Activated CD8-positive, alpha-beta memory T cell treated with anti-CD3 and anti-CD28 coated beads for 1 hour (primary cell): ENCODE results near the gene BCAT1.
"Not testable (repeated sequence)": the region's sequence is repeated elsewhere in the genome, so short reads cannot be mapped to it uniquely, and the experiment has no call there.

Source experiments
- DNase-seq, 2 donors: peaks; one replicate each; pipeline ENCODE4 v3.0.0-alpha.2; 2020; ENCODE audit warnings: low read depth in 1 of 2; ENCODE audit errors: extremely low read depth in 1 of 2

The BCAT1 gene

GRCh38 chr12:24901576-24902461 is 47.1 kb downstream of the BCAT1 start:
- DNase-seq = no peak

- DNase-seq = no peak
Observed at GRCh38 chr12:24900196-24900595, 48.7 kb downstream of the BCAT1 start.

- no peak for DNase-seq
Observed at GRCh38 chr12:24899503-24900075, 49.3 kb downstream of the BCAT1 start.

GRCh38 chr12:24898606-24899005 is 50.3 kb downstream of the BCAT1 start:
- no peak for DNase-seq

DNA sequence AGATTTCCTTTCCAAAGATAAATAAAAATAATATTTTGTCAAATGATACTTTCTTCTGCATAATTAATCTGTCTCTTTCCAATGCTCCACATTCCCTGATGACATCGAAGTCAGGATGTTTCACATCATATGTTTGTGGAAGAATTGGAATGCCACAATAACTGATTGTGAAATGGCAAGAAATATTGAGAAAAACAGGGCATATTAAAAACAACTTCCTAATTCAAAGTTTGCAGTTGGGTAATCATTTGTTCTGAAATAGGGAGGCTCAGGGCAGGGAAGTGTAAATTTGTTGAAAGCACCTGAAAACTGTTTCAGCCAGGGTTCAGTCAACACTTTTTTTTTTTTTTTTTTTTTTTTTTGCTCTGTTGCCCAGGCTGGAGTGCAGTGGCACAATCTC is 50.7 kb downstream of the BCAT1 start:
- no peak for DNase-seq

GRCh38 chr12:24896171-24896570 is 52.7 kb downstream of the BCAT1 start:
- DNase-seq = no peak

GRCh38 chr12:24895612-24896011 is 53.3 kb downstream of the BCAT1 start:
- DNase-seq = no peak

- no peak for DNase-seq
Observed at GRCh38 chr12:24894879-24895278, 54.0 kb downstream of the BCAT1 start.

DNA sequence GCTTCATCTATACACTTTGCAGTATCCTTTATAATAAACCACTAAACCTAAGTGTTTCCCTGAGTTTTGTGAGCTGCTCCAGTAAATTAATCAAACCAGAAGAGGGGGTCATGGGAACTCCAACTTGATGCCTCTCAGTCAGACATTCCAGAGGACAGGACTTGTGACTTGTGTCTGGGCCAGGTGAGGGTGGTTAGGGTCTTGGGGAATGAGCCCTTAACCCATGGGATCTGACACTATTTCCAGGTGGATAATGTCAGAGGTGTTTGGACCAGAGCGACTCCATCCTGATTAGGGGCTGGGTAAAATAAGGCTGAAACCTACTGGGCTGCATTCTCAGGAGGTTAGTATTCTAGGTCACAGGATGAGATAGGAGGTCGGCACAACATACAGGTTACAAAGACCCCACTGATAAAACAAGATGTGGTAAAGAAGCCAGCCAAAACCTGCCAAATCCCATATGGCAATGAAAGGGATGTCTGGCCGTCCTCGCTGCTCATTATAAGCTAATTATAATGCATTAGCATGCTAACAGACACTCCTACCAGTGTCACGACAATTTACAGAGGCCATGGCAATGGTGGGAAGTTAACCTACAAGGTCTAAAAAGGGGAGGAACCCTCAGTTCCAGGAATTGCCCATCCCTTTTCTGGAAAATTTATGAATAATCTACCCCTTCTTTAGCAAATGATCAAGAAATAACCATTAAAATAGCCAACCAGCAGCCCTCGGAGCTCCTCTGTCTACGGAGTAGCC is 58.7 kb downstream of the BCAT1 start:
- DNase-seq = no peak

- no peak for DNase-seq
Observed at GRCh38 chr12:24889411-24889810, 59.5 kb downstream of the BCAT1 start.

GRCh38 chr12:24888813-24889212 is 60.1 kb downstream of the BCAT1 start:
- no peak for DNase-seq

GRCh38 chr12:24884911-24885310 is 64.0 kb downstream of the BCAT1 start:
- DNase-seq = no peak

DNA sequence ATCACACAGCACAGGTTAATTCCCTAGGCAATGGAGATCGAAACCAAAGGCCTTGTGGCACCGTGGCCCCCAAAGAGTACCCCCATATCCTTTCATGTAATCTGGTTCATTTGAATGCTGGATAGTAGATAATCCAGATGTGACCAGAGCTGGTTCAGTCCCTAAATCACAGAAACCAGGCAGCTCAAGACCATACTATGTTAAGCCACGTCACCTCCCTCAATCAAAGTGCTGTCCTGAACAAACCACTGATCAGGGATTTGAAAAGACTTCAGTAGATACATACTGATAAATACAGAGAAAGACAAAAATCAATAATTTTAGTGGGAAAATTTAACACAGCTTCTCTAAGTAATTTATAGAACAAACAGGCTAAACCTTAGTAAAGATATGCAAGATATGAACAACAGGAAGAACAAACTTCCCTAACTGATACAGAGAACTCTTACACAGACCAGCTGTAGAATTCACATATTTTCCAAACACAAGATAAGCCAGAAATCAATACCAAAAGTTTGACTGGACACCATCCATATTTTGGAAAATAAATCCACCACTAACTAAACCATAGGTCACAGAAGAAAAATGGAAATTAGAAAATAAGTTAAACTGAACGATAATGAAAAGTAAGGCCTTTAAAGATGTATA is 67.1 kb downstream of the BCAT1 start:
- no peak for DNase-seq

DNA sequence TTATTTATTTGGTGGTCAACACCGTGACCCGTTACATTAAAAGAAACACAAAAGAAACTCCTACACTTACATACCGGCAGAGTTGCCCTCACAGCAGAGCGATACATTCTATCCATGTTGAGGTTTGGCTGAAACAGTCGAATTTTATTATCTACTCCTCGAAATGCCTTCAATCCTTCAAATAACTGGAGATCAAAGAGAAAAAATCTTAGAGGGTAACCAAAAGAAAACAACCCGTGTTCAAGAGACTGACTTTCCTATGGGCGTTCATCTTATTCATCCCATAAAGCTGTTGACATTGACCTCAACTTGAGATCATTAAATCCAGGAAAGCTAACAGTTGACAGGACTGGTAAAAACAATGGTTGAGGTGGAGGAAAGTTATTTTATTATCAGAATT is 67.7 kb downstream of the BCAT1 start:
- DNase-seq = no peak

DNA sequence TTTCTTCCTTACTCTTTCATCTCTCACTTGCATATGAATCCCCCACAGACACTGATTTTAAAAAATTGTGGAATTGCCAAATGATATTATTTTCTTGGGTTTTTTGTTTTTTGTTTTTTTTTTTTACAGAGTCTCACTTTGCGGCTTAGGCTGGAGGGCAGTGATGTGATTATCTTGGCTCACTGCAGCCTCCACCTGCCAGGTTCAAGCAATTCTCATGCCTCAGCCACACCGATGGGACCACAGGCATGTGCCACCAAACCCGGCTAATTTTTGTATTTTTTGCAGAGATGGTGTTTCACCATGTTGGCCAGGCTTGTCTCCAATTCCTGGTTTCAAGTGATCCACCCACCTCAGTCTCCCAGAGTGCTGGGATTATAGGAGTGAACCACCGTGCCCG is 68.2 kb downstream of the BCAT1 start:
- no peak for DNase-seq

DNA sequence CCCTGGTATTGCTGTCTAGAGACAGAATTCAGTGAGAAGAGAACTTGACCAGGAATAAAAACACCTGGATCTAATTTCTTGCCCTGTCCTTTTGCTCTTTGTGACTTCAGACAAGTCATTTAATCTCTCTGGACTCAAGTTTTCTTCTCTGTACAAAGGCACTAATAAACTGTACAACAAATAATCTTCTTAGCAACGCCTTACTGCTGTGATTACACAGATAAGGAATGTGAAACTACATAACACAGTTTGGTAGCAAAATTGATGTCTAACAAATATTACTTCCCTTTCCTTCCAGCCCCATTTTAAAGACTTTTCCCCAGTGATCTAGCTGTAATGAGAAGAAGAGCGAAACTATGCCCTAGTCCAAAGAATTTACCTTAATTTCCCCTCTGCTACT is 69.3 kb downstream of the BCAT1 start:
- no peak for DNase-seq

- DNase-seq = no peak
Observed at GRCh38 chr12:24875014-24875413, 73.9 kb downstream of the BCAT1 start.

DNA sequence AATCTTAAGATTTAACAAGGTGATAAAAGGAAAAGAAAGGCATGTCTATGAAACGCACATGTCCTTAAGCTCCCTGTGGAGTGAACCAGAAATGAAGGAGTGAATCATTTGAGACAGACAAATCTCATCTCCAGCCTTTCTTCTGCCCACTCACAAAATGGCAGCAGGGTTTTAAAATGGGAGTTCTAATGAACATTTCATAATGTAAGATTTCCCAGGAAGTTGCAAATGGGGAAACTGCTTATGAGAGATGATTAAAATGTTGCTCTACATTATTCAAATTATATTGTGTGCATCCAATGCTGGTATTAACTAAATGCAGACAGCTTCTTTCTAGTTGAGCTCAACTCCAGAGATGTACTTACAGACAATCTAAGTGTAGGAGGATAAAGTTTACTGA is 76.7 kb downstream of the BCAT1 start:
- no peak for DNase-seq

GRCh38 chr12:24866139-24866538 is 82.8 kb downstream of the BCAT1 start:
- not testable (repeated sequence) for DNase-seq

- no peak for DNase-seq
Observed at GRCh38 chr12:24864796-24865125, 84.1 kb downstream of the BCAT1 start.

GRCh38 chr12:24861766-24862540 is 86.9 kb downstream of the BCAT1 start:
- DNase-seq = no peak
